ENCODE measurements around the gene CTLA4.
A peak's percentile ranks its signal among the peaks of the same experiment; 100 is the strongest.

The CTLA4 gene

GRCh38 chr2:203894262-203894661 lies 26.7 kb downstream of the CTLA4 start:
- H3F3A ChIP-seq (ENCODE audit: insufficient read depth, low read length): peaks cover 21% of the 10 kb centered on the region
- no peaks in the 10 kb centered on the region for H3K9me3 ChIP-seq (replicated peaks; ENCODE audit: insufficient read depth, low read length)
- H3K27ac ChIP-seq (ENCODE audit: low read length): no peak overlapping the region
- no peaks in the 10 kb centered on the region for H3K9me2 ChIP-seq (replicated peaks; ENCODE audit: insufficient read depth, low read length)
- no peaks in the 10 kb centered on the region for H3K79me2 ChIP-seq (ENCODE audit: low read length)
- no peak for TF ChIP-seq EZH2phosphoT487 (IDR thresholded peaks at IDR 0.05; ENCODE audit: low read length)
- TF ChIP-seq CTCF (IDR thresholded peaks at IDR 0.05; ENCODE audit: low read length): no peak
- TF ChIP-seq EZH2 (optimal IDR thresholded peaks at IDR 0.05; ENCODE audit: low read depth, low read length): no peak
- H4K20me1 ChIP-seq (ENCODE audit: insufficient read depth, low read length): no peaks in the 10 kb centered on the region
- no peaks in the 10 kb centered on the region for H3K27me3 ChIP-seq (replicated peaks; ENCODE audit: insufficient read depth, low read length)
- peaks cover 48% of the 10 kb centered on the region for H3K4me1 ChIP-seq (ENCODE audit: low read length)
- H3K4me3 ChIP-seq (ENCODE audit: low read length): no peak overlapping the region
- H2AFZ ChIP-seq (ENCODE audit: low read length): no peak overlapping the region
- H3K9ac ChIP-seq (ENCODE audit: low read length): no peak overlapping the region
- no peak for DNase-seq
- no peaks in the 10 kb centered on the region for H3K36me3 ChIP-seq (replicated peaks; ENCODE audit: insufficient read depth, low read length)
- no peak overlapping the region for H3K4me2 ChIP-seq (ENCODE audit: low read depth, low read length)

- Histone ChIP-seq H3K4me3 (ENCODE audit: low read length) (no peak overlapping the region), H3K27me3 (replicated peaks; ENCODE audit: insufficient read depth, low read length) (no peaks in the 10 kb centered on the region), H3K36me3 (replicated peaks; ENCODE audit: insufficient read depth, low read length) (no peaks in the 10 kb centered on the region), H3K9ac (ENCODE audit: low read length) (peak overlapping the region; percentile 19; the same call in 1 of the 2 replicates), H3K4me1 (ENCODE audit: low read length) (peaks cover 26% of the 10 kb centered on the region), H4K20me1 (ENCODE audit: insufficient read depth, low read length) (no peaks in the 10 kb centered on the region), H3K4me2 (ENCODE audit: low read depth, low read length) (peak overlapping the region; percentile 39), H3K9me2 (replicated peaks; ENCODE audit: insufficient read depth, low read length) (no peaks in the 10 kb centered on the region), H3F3A (ENCODE audit: insufficient read depth, low read length) (peaks cover 15% of the 10 kb centered on the region), H3K27ac (ENCODE audit: low read length) (peak overlapping the region; percentile 71), H3K9me3 (replicated peaks; ENCODE audit: insufficient read depth, low read length) (no peaks in the 10 kb centered on the region), H2AFZ (ENCODE audit: low read length) (0 out of 2 replicates have a peak overlapping the region, but pooled peaks have one; percentile 9), H3K79me2 (ENCODE audit: low read length) (no peaks in the 10 kb centered on the region)
- TF ChIP-seq EZH2phosphoT487 (IDR thresholded peaks at IDR 0.05; ENCODE audit: low read length) (no peak), CTCF (IDR thresholded peaks at IDR 0.05; ENCODE audit: low read length) (no peak), EZH2 (optimal IDR thresholded peaks at IDR 0.05; ENCODE audit: low read depth, low read length) (no peak)
- DNase-seq: peak; percentile 55
These were observed 30.0 kb downstream of the CTLA4 start for GRCh38 chr2:203897544-203897943.

- Histone ChIP-seq H3K9me2 (replicated peaks; ENCODE audit: insufficient read depth, low read length) (no peaks in the 10 kb centered on the region), H3K9me3 (replicated peaks; ENCODE audit: insufficient read depth, low read length) (no peaks in the 10 kb centered on the region), H3K4me1 (ENCODE audit: low read length) (peaks cover 26% of the 10 kb centered on the region), H3K79me2 (ENCODE audit: low read length) (no peaks in the 10 kb centered on the region), H3K36me3 (replicated peaks; ENCODE audit: insufficient read depth, low read length) (no peaks in the 10 kb centered on the region), H3K4me3 (ENCODE audit: low read length) (no peak overlapping the region), H3K4me2 (ENCODE audit: low read depth, low read length) (0 out of 2 replicates have a peak overlapping the region, but pooled peaks have one; percentile 2), H3F3A (ENCODE audit: insufficient read depth, low read length) (peaks cover 15% of the 10 kb centered on the region), H4K20me1 (ENCODE audit: insufficient read depth, low read length) (no peaks in the 10 kb centered on the region), H2AFZ (ENCODE audit: low read length) (no peak overlapping the region), H3K27ac (ENCODE audit: low read length) (peak overlapping the region; percentile 71; the same call in 1 of the 2 replicates), H3K9ac (ENCODE audit: low read length) (no peak overlapping the region), H3K27me3 (replicated peaks; ENCODE audit: insufficient read depth, low read length) (no peaks in the 10 kb centered on the region)
- TF ChIP-seq EZH2phosphoT487 (IDR thresholded peaks at IDR 0.05; ENCODE audit: low read length) (no peak), CTCF (IDR thresholded peaks at IDR 0.05; ENCODE audit: low read length) (no peak), EZH2 (optimal IDR thresholded peaks at IDR 0.05; ENCODE audit: low read depth, low read length) (no peak)
- DNase-seq: no peak
These were observed 31.1 kb downstream of the CTLA4 start for GRCh38 chr2:203898657-203899056.
